Ovary (tissue), 9 donors: ENCODE results near the gene CYP4F11. TPM values are rescaled to one million over a fixed set of nuclear protein-coding genes. Genes with fewer than 3 reads are reported as not detected.
"Not testable (repeated sequence)": the region's sequence is repeated elsewhere in the genome, so short reads cannot be mapped to it uniquely, and the experiment has no call there.

ENCODE experiments used
- DNase-seq, 5 donors: peaks; one replicate each; pipeline ENCODE4 v3.0.0-alpha.2; 2019 to 2020
- H3K27ac ChIP-seq, 2 donors: fragments of 200-600 bp; one replicate each; pipeline versions ENCODE4 v1.5.1 to v1.8.0; 2019 to 2022
- H3K27me3 ChIP-seq: fragments of 200-600 bp; one replicate; pipeline ENCODE4 v1.8.0; 2022
- H3K36me3 ChIP-seq: fragments of 200-600 bp; sonication (generic); one replicate; pipeline ENCODE4 v1.5.1; 2019
- H3K4me1 ChIP-seq: one replicate; pipeline ENCODE4 v1.8.1; 2013; ENCODE audit warnings: mild to moderate bottlenecking, moderate library complexity; ENCODE audit not compliant: insufficient read depth
- H3K4me3 ChIP-seq: fragments of 200-600 bp; sonication (generic); one replicate; pipeline ENCODE4 v1.5.1; 2017
- H3K9me3 ChIP-seq, 2 donors: fragments of 200-600 bp in 1 of 2; sonication (generic) in 1 of 2; one replicate each; pipeline versions ENCODE4 v1.5.1 to v1.8.1; 2013 to 2019; ENCODE audit warnings: mild to moderate bottlenecking in 1 of 2, moderate library complexity in 1 of 2
- EP300 ChIP-seq: sonication (generic); formaldehyde crosslinking; IDR thresholded peaks from one replicate; pipeline ENCODE4 v1.6.1; 2017; ENCODE audit warnings: antibody characterized with exemption
- POLR2A ChIP-seq: fragments of 450-650 bp; IDR thresholded peaks from one replicate; pipeline ENCODE4 v1.6.1; 2017; ENCODE audit warnings: antibody characterized with exemption, mild to moderate bottlenecking, moderate library complexity
- WGBS, 3 donors: extraction: QIAGEN DNeasy Blood & Tissue Kit in 1 of 3; methylation state at CpG; one replicate each; pipeline versions ENCODE4 v1.1.5 to v1.1.7; 2013 to 2017; 5-methylcytosine and 5-hydroxymethylcytosine counted together
- intact Hi-C, 4 donors: fragments of 100-400 bp; cut with DNase I; formaldehyde crosslinking; loops; one replicate each; pipeline versions ENCODE4 v1.11.0 to v1.15.1; 2022 to 2023
- polyA plus RNA-seq, 2 donors: library from polyadenylated mRNA; stranded (reverse); fragments of 200-250 nt in 1 of 2; fragments of 350-450 nt in 1 of 2; fragmentation: Illumina TruSeq in 1 of 2; extraction: RNeasy Lipid Tissue Mini Kit (QIAGEN cat#74804) in 1 of 2; gene quantifications; one replicate each; pipeline ENCODE4 v1.2.3, GENCODE V29; 2013 to 2014
- total RNA-seq, 7 donors: library from RNA; depleted of rRNA in 2 of 7; stranded (reverse); fragments of >200 nt in 2 of 7; fragmentation: NEBNext Ultra II Directional in 3 of 7; extraction: Animal tissue kit (Norgen Biotek cat#: 25700) in 3 of 7; gene quantifications; one replicate each; pipeline versions ENCODE4 v1.1.0 to v1.2.4, GENCODE V29; 2016 to 2023
- TF ChIP-seq, protein P1 (sequence below), 3 donors: fragments of 450-650 bp in 2 of 3; fragments of 200-600 bp in 1 of 3; IDR thresholded peaks; one replicate each; pipeline versions ENCODE4 v1.5.1 to v1.8.0; 2016 to 2022; ENCODE audit warnings: antibody characterized with exemption in 3 of 3, mild to moderate bottlenecking in 1 of 3
- donor health status: DM: no; HTN: no; CAD: no; lungs with moderate emphysema.
- donor health status: DM: no; HTN: no; CAD: no.
- donor health status: Bipolar disorder and iron deficiency.
- donor health status: DM: yes; HTN: yes; CAD: no.
- donor health status: DM: no; HTN: no; CAD: no.
- donor health status: DM: yes; HTN: yes; CAD: no.

The CYP4F11 gene
- total and polyA plus RNA-seq, 9 donors, result 0.13 to 1.3 (median 0.26) TPM; not detected in 1

DNA sequence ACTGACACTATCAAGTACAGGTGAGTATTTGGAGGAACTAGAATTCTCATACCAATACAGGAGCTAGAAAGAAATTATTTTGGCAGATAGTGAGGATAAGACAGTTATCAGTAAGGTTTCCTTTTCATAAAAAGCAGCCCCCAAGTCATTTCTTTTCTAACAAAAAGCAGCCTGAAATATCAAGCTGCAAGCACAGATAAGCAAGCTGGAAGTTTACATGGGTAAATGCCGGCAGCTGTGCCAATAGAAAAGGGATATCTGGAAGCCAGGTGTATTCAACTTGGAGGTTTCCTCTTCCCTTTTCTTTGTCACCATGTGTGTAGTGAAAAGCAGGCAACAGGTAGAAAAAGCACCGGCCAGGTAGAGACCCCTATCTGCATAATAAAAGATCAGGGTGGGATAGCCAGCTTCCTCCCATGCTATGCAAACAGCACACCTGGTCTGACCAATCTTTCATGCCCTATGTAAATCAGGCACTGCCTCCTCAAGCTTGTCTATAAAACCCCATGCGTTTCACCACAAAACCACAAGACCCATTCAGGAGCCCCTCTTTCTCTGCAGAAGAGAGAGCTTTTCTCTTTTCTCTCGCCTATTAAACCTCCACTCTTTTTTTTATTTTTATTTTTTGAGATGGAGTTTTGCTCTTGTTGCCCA, 59.4 kb downstream of the CYP4F11 start:
- Histone ChIP-seq H3K27me3 (no peaks in the 10 kb centered on the region), H3K9me3 (no peaks in the 10 kb centered on the region), H3K4me3 (no peak overlapping the region), H3K27ac (no peak overlapping the region), H3K36me3 (no peaks in the 10 kb centered on the region), H3K4me1 (no peaks in the 10 kb centered on the region)
- TF ChIP-seq EP300, result no peak
- TF ChIP-seq POLR2A, result no peak
- TF ChIP-seq, protein P1, sequence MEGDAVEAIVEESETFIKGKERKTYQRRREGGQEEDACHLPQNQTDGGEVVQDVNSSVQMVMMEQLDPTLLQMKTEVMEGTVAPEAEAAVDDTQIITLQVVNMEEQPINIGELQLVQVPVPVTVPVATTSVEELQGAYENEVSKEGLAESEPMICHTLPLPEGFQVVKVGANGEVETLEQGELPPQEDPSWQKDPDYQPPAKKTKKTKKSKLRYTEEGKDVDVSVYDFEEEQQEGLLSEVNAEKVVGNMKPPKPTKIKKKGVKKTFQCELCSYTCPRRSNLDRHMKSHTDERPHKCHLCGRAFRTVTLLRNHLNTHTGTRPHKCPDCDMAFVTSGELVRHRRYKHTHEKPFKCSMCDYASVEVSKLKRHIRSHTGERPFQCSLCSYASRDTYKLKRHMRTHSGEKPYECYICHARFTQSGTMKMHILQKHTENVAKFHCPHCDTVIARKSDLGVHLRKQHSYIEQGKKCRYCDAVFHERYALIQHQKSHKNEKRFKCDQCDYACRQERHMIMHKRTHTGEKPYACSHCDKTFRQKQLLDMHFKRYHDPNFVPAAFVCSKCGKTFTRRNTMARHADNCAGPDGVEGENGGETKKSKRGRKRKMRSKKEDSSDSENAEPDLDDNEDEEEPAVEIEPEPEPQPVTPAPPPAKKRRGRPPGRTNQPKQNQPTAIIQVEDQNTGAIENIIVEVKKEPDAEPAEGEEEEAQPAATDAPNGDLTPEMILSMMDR (IDR thresholded peaks at IDR 0.05), result no peak
- WGBS, 3 donors, result 49 to 52% (median 49%) methylated on average over 4 of the region's 4 CpGs
- intact Hi-C loops, result no loop called here
- DNase-seq, result no peak

- WGBS, 3 donors, result 85 to 89% (median 86%) methylated on average over 6 of the region's 6 CpGs
- H3K9me3 ChIP-seq, H3K27ac ChIP-seq, H3K4me3 ChIP-seq, intact Hi-C loops, H3K27me3 ChIP-seq, H3K4me1 ChIP-seq, DNase-seq, H3K36me3 ChIP-seq: not testable (repeated sequence)
Measured at GRCh38 chr19:15873771-15874170, 60.6 kb downstream of the CYP4F11 start.

- DNase-seq, result no peak
- 14 to 17% (median 14%) methylated on average over 11 of the region's 11 CpGs for WGBS, 3 donors
- H3K4me3 ChIP-seq, result no peak overlapping the region
- intact Hi-C loops, result no loop called here
- no peaks in the 10 kb centered on the region for H3K9me3 ChIP-seq
- no peaks in the 10 kb centered on the region for H3K4me1 ChIP-seq
- no peaks in the 10 kb centered on the region for H3K27me3 ChIP-seq
- TF ChIP-seq, protein P1 (IDR thresholded peaks at IDR 0.05), result no peak
- H3K27ac ChIP-seq, result no peak overlapping the region
- H3K36me3 ChIP-seq, result no peaks in the 10 kb centered on the region
Measured at GRCh38 chr19:15871570-15871969, 62.8 kb downstream of the CYP4F11 start.

DNA sequence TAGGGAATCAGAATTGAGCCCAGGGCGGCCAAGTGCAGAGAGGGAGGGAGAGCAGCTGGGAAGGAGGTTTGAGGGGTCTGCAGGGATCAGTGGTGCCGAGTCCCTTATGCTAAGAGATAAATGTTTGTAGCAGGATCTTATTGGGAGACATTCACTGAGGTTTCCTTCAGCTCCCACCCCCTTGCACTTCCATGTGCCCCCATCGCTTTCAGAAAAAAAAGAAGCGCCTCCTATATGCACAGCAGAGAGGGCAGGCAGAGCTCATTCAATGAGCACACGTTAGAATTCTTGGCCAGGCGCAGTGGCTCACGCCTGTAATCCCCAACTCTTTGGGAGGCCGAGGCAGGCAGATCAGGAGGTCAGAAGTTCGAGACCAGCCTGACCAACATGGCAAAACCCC, 64.5 kb downstream of the CYP4F11 start:
- TF ChIP-seq POLR2A, result no peak
- TF ChIP-seq, protein P1 (IDR thresholded peaks at IDR 0.05), result no peak
- no peak for TF ChIP-seq EP300
- no peaks in the 10 kb centered on the region for H3K27me3 ChIP-seq
- DNase-seq, result no peak
- no peaks in the 10 kb centered on the region for H3K4me1 ChIP-seq
- H3K27ac ChIP-seq, result no peak overlapping the region
- intact Hi-C loops, result no loop called here
- H3K36me3 ChIP-seq, result no peaks in the 10 kb centered on the region
- no peak overlapping the region for H3K4me3 ChIP-seq
- 55 to 59% (median 57%) methylated on average over 9 of the region's 9 CpGs for WGBS, 3 donors
- no peaks in the 10 kb centered on the region for H3K9me3 ChIP-seq

GRCh38 chr19:15869109-15869555, 65.2 kb downstream of the CYP4F11 start:
- Histone ChIP-seq H3K27me3 (no peaks in the 10 kb centered on the region), H3K36me3 (no peaks in the 10 kb centered on the region), H3K4me3 (no peak overlapping the region), H3K4me1 (no peaks in the 10 kb centered on the region), H3K27ac (no peak overlapping the region), H3K9me3 (no peaks in the 10 kb centered on the region)
- 2 to 3% (median 2%) methylated on average over 3 of the region's 3 CpGs for WGBS, 3 donors
- DNase-seq, result no peak
- intact Hi-C loops, result no loop called here
- TF ChIP-seq EP300, result no peak
- TF ChIP-seq, protein P1 (IDR thresholded peaks at IDR 0.05), result peak in 1 of 3 donors; percentile 24
